Colonic mucosa (tissue), 4 donors: ENCODE data around the gene NR2F2. TPM values are rescaled to one million over a fixed set of nuclear protein-coding genes. Genes with fewer than 3 reads are reported as not detected.
A peak's percentile ranks its signal among the peaks of the same experiment; 100 is the strongest.

ENCODE experiments used
- DNase-seq: peaks from one replicate; pipeline ENCODE4 v3.0.0-alpha.2; 2020
- H3K27ac ChIP-seq: fragments of 200-600 bp; one replicate; pipeline ENCODE4 v1.8.0; 2021
- H3K27me3 ChIP-seq: fragments of 200-600 bp; one replicate; pipeline ENCODE4 v1.8.0; 2021
- H3K36me3 ChIP-seq: fragments of 200-600 bp; one replicate; pipeline ENCODE4 v1.8.0; 2021
- H3K4me1 ChIP-seq: fragments of 200-600 bp; one replicate; pipeline ENCODE4 v1.8.0; 2021; ENCODE audit warnings: mild to moderate bottlenecking
- H3K4me3 ChIP-seq: fragments of 200-600 bp; one replicate; pipeline ENCODE4 v1.8.0; 2021
- H3K9ac ChIP-seq, 2 donors: one replicate each; pipeline ENCODE4 v1.7.0; 2013; ENCODE audit warnings: control low read depth in 2 of 2, low read depth in 2 of 2, low read length in 2 of 2
- H3K9me3 ChIP-seq: fragments of 200-600 bp; one replicate; pipeline ENCODE4 v1.8.0; 2021
- CTCF ChIP-seq: fragments of 200-600 bp; IDR thresholded peaks from one replicate; pipeline ENCODE4 v1.8.0; 2022; ENCODE audit warnings: antibody characterized with exemption, mild to moderate bottlenecking
- intact Hi-C: fragments of 100-400 bp; cut with DNase I; formaldehyde crosslinking; loops from one replicate; pipeline ENCODE4 v1.14.1; 2022
- total RNA-seq, 2 donors: library from RNA; stranded (reverse); fragmentation: NEBNext Ultra II Directional in 1 of 2; extraction: Animal tissue kit (Norgen Biotek cat#: 25700) in 1 of 2; gene quantifications; one replicate each; pipeline ENCODE4 v1.2.1, GENCODE V29; 2021
- donor health status: healthy.
- donor health status: DM: no; HTN: no; CAD: no.
- donor health status: DM: no; HTN: no; CAD: no.

The NR2F2 gene
- total RNA-seq, 2 donors from 2014 or later = 25.7 to 35.0 TPM

- peak; percentile 24 for DNase-seq
- intact Hi-C loops = no loop called here
- TF ChIP-seq CTCF = no peak
- Histone ChIP-seq H3K4me3 (peak overlapping the region; percentile 45), H3K27me3 (no peaks in the 10 kb centered on the region), H3K4me1 (peaks cover 11% of the 10 kb centered on the region), H3K9me3 (no peaks in the 10 kb centered on the region), H3K36me3 (no peaks in the 10 kb centered on the region), H3K9ac (peak overlapping the region; percentile 78 to 83), H3K27ac (peak overlapping the region; percentile 84)
Measured at GRCh38 chr15:96339619-96340347, 9.3 kb downstream of the NR2F2 start.

GRCh38 chr15:96340348-96340597 is 9.8 kb downstream of the NR2F2 start:
- peak overlapping the region; percentile 78 to 83 for H3K9ac ChIP-seq
- no peaks in the 10 kb centered on the region for H3K27me3 ChIP-seq
- peaks cover 11% of the 10 kb centered on the region for H3K4me1 ChIP-seq
- peak overlapping the region; percentile 84 for H3K27ac ChIP-seq
- DNase-seq = no peak
- H3K36me3 ChIP-seq = no peaks in the 10 kb centered on the region
- no peak for TF ChIP-seq CTCF
- peak overlapping the region; percentile 45 for H3K4me3 ChIP-seq
- intact Hi-C loops = no loop called here
- no peaks in the 10 kb centered on the region for H3K9me3 ChIP-seq

GRCh38 chr15:96340598-96341512 is 10.4 kb downstream of the NR2F2 start:
- peak; percentile 41 for DNase-seq
- no peaks in the 10 kb centered on the region for H3K27me3 ChIP-seq
- H3K9me3 ChIP-seq = no peaks in the 10 kb centered on the region
- H3K27ac ChIP-seq = peak overlapping the region; percentile 84
- H3K4me1 ChIP-seq = peaks cover 11% of the 10 kb centered on the region
- TF ChIP-seq CTCF = no peak
- H3K36me3 ChIP-seq = no peaks in the 10 kb centered on the region
- peak overlapping the region; percentile 45 for H3K4me3 ChIP-seq
- intact Hi-C loops = no loop called here
- peak overlapping the region; percentile 78 to 83 for H3K9ac ChIP-seq

GRCh38 chr15:96341513-96342405 is 11.3 kb downstream of the NR2F2 start:
- peaks cover 11% of the 10 kb centered on the region for H3K4me1 ChIP-seq
- H3K9me3 ChIP-seq = no peaks in the 10 kb centered on the region
- no peaks in the 10 kb centered on the region for H3K27me3 ChIP-seq
- H3K9ac ChIP-seq = peak overlapping the region in 1 of 2 donors; percentile 83
- peak overlapping the region; percentile 45 for H3K4me3 ChIP-seq
- H3K27ac ChIP-seq = peak overlapping the region; percentile 84
- H3K36me3 ChIP-seq = no peaks in the 10 kb centered on the region
- intact Hi-C loops = no loop called here
- DNase-seq = peak; percentile 20
- no peak for TF ChIP-seq CTCF
